Limb (tissue), 2 donors: ENCODE data around the gene PPIL1.
A peak's percentile ranks its signal among the peaks of the same experiment; 100 is the strongest.
"Not testable (repeated sequence)": the region's sequence is repeated elsewhere in the genome, so short reads cannot be mapped to it uniquely, and the experiment has no call there.

Experiments used
- DNase-seq, 2 donors: peaks; one replicate each; pipeline ENCODE4 v3.0.0-alpha.2; 2016; ENCODE audit errors: extremely low spot score in 2 of 2

Gene PPIL1

DNA sequence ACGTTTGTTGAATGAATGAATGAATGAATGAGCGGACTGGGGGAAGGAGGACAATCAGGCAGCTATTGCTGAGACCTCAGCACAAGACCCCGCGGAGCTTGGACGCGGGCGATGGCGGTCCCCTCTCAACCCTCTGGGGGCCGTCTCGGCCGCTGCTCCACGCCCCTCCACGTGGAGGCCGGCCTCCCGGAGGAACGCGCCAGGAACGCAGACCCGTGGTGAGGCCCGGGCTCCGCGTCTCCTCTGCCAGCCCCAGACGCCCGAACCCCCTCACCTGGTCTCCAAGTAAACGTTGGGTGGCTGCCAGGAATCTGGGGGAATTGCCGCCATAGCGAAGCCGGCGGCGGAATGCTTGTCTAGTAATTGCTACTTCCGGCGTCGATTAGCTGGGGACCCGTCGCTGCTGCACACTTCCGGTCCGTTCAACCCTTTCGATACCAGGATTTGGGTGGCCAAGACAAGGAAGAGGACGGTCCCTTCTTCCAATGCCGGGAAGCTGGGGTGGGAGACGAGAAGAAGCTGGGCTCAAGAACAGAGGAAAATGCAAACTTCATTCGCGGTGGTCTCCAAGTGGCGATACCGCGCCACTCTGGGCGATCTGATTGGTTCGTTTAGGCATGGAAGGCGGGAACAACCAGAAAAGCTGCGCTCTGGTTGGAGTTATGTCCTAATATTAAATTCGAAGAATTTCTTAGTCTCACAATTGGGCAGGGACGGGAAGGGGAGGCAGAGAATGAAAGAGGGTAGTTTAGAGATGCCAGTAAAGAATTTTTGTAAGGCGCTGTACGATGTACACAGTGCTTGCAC, at the start of gene PPIL1:
TSS of gene PPIL1 (minus strand) at position 361 of the 807 bp plus-strand sequence. CDS start at position 330, 31 bp downstream.
- DNase-seq = peak; percentile 94

DNA sequence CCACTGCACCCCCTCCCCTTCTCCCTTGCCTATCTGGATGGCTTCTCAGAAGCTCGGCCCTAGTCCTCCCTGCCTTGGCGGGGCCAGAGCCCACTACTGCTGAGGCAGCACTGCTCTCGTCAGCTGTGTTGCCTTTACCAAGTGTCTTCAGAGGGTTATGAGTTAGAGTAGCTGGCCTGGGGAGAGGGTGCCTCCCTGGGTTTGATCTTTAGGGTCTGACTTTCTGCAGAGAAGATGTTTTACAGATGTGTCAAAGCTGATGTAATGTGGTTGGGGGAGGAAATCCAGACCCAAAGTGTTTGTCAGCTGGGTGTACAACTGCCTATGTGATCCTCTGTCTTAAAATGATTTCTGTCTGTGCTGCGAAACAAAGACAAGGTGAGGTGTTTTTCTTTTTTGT, 49.5 kb upstream of the PPIL1 start:
- no peak for DNase-seq

DNA sequence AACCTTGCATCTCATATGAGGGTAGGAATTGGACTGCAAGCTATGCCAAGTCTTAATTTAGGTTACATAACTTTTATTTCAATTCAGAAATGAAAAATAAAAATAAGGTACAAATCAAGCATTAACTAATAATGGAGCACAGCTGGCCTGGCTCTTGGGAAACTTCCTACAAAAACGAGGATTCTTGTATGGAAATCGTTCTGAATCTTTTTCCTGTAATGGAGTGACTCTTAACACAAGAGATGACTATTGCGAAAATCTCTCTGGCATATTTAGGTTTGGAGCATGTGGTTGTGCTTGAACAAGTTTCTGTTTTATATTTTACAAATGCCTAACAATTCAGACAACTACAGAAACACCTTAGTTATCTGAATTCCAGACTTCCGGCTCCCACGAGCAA, 45.9 kb upstream of the PPIL1 start:
- no peak for DNase-seq

DNA sequence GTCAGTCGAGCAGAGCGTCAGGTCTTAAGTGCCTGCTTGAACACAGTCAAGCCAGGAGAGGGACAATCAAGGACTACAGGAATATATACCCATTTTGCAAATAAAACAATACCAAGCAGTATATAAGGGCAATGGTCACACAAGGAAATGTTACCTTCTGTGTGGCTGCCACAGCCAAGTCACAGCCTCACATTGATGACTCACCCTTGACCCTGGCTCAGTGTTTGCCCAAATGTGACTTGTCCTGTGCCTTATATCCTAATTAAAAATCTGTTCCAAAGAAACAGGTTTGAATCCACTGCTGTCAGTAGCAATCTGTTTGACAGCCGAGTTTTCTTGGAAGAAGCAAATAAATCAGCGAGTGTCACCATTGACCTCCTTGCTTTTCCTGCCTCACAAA, 45.4 kb upstream of the PPIL1 start:
- DNase-seq = no peak

DNA sequence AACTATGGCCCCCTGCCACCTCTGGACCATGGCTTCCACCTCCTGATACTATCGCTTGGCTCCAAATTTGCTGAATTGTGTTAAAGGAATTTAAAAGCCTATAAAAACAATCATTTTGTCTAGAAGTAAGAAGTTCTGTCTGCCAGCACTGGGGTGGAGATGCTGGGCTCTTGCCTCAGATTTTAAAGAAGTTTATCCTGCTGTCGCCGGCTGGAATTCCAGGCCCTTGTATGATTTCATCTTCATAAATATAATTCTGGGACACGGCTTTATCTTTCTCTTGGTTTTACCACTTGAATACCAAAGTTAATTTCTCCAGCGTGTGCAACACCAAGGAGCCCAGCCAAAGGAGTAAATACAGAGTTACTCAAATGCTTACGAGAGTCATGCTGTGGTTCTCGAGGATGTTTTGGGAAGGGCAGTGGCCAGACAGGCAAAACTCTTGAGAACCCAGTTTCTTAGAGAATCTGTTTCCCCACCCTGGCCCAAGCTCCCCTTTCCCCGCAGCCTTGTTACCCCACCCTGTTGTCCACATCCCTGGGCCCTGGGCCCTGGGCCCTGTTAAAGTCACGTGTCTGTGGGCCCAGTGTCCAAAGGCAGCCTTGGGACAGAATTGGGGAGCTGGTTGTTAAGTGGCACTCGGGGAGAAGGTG, 43.1 kb upstream of the PPIL1 start:
- DNase-seq = peak in 1 of 2 donors; percentile 50

DNA sequence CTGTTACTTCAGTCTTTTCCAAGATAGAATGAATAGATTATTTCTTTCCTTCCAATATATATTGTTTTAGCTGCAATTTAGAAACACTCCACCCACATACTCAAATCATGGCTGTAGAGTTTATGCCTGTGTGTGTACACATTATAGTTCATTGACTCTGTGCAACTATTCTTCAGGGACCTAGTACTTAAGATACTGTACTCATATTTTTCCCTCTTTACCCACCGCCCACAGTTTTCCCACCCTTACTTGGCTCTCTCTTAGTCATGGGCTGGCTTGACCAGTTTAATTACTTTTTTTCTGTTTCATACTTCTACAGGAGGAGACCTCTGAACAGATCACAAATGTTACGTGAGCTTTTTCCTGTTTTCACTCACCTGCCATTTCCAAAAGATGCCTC, 41.5 kb upstream of the PPIL1 start:
- DNase-seq = no peak

DNA sequence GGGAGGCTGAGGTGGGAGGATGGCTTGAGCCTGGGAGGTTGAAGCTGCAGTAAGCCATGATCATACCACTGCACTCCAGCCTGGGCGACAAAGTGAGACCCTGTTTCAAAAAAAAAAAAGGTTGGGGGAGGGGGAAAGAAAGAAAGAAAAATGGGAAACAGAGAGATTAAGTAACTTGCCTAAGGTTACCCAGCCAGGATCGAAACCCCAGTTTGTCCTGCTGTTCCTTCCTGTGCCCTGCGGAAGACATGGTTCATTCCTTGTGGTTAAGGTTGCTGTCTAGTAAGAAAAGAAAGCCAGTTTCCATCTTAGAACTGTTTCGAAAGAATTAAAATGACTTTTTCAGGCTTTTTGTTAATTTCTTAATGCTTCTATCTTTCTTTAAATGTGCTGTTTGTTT, 41.0 kb upstream of the PPIL1 start:
- no peak for DNase-seq

DNA sequence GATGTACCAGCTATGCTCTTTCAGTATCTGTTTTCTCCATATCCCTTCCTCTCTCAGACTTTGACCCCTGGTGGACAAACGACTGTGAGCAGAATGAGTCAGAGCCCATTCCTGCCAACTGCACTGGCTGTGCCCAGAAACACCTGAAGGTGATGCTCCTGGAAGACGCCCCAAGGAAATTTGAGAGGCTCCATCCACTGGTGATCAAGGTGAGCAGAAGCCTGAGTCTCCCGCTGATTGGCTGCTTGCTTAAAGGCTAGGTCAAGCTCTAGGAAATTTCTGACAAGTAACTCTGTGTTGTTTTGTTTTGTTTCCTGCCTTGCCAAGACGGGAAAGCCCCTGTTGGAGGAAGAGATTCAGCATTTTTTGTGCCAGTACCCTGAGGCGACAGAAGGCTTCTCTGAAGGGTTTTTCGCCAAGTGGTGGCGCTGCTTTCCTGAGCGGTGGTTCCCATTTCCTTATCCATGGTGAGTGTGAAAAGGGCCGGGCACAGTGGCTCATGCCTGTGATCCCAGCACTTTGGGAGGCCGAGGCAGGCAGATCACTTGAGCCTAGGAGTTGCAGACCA, 39.7 kb upstream of the PPIL1 start:
- DNase-seq = no peak

DNA sequence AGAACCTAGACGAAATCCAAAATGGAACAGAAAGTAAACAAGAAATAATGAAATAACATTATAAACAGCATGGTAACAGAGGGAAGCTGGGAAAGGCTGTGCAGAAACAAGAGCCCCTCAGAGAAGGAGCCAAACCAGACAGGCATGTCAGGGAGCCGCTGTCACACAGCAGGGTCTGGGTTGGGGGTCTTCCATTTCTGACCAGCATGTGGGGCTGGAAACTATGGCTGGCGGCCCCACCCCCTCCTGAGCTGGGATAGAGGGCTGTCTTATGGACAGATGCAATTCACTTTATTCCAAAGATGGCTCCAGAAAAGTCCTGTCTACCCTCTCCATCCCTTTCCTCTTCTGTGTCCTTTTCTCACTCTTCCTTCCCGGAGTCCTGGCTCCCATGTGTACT, 38.5 kb upstream of the PPIL1 start:
- no peak for DNase-seq

DNA sequence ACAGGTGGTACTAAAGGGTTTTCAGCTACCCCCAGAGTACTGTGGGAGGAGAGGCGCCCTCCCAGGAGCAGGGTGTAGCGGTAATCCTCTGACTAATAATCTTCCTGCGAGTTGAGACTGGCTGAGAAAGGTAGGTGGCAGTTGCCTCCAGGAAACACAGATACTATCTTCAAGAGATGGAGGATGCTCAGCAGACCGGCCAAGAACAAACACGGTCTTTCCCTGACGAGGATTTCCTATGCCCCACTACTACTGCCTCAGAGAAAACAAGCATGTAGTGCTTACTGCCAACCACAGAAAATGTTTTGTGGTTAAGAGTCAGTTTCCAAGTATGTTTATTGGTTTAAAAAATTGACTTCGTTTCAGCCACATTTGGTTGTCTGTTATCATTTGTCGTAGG, 38.0 kb upstream of the PPIL1 start:
- no peak for DNase-seq

DNA sequence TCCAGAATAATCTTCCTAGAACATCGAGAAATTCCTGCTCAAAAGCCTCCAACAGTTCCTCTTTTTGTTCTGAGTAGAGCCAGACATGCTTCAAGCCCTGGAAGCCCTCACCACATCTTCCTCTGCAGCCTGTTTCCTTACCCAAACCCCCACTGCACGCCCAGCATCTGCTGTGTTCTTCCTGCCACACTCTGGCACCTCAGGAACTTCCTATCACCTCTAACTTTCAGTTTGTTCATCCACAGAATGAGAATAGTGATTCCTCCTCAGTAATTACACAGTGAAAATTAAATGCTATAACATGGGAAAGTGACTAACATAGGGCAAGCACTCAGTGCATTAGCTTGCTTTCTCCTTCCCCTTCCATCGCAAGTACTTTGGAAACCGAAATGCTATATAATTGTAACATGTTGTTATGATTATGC, 37.4 kb upstream of the PPIL1 start:
- no peak for DNase-seq

DNA sequence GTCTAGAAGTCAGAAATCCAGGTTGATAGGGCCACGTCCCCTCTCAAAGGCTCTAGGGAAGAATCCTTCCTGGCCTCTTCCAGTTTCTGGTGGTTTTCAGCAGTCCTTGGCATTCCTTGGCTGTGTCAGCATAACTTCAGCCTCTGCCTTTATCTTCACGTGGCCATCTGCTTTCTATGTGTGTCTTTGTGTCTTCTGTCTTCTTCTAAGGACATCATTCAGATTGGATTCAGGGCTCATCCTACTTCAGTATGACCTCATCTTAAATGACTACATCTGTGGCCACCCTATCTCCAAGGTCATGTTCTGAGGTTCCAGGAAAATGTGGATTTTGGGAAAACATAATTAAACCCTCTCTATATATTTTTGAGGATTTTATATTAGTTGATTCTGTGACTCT, 34.1 kb upstream of the PPIL1 start:
- DNase-seq = no peak

DNA sequence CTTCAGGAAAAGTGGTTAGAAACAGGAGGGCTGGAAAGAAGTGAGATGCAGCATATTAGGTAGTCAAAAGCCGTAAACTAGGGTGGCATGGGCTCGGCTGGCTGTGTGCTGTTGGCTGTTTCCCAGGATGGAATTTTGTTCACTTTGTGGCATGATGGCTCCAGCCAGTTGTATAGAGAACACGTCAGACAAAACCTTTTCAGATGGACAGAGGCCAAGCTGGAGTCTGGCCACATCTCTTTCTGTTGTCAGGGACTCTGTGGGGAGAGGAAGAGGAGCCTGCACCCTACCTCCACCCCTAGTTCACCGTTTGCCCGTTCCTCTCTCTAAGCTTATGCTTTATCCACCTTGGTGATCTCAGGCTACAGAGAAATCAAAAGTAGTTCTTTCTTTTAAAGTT, 33.2 kb upstream of the PPIL1 start:
- DNase-seq = peak in 1 of 2 donors; percentile 60

DNA sequence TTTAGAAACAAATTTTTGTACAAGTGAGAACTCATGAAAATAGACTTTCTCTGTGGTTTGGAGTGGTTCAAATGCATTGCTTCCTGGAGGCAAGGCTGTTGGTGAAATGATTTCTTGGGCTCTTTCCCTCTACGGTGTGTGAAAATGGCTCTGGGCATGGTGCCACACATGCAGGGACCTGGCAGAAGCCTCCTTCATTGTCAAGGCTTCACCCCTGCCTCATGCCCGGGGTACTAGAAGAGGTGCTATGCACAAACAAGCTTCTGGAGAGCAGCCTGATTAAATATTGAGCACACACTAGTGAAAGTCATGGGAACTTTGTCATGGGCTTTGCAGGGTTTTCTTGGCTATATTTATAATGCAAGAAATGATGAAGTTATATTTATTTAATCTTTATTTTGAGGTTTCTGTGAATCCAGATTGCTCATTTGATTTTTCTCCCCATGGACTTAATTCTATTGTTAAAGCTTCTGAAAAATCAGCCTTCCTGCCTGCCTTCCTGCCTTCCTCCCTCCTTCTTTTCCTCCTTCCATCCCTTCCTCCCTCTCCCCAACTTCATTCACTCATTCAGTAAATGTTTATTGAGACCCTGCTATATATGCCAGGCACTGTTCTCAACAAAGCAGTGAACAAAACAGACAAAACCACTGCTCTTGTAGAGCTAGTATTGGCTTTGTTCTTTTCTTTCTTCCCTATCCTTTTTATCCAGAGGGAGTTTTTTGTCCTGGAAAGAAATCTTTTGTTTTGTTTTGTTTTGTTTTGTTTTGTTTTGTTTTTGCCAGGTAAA, 32.1 kb upstream of the PPIL1 start:
- no peak for DNase-seq

DNA sequence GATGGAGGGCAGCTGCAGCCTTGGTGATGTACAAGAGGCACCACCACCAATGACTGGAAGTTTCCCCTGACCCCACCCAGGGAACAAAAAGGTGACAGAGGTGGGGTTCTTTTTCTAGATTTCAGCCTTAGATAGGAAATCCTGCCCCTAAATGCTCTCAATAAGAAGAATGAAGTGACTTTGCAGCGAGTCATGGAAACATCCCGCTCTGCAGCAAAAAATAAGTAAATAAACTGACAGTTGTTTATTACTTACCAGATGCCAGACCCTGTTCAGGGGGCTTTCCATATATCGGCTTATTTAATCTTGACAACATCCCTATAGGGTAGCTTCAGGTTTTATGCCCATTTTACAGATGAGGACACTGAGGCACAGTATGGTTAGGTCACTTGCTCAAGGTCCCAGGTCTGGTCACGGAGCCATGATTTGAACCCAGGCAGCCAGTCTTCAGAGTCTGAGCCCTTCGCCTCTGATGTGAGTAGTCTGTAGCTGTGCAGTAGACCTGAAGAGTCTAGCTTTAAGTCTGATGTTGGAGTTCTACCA, 30.3 kb upstream of the PPIL1 start:
- DNase-seq = no peak

DNA sequence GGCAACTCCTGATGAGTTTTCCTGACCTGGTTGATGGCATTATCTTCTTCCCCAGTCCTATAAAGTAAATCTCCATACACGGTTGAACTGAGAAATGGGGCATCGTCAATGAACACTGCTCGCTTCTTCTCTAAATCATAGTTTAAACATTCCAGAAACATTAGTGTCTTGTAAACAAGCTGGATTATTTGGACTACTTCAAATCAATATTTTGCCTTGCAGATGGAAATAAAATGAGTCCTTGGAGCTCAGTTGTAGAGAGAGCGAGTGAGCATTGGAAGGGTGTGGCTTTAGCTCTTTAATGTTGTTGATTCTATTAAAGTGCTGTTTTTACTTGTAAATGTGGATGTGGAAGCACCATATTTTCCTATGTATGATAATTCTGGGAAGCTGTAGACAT, 29.5 kb upstream of the PPIL1 start:
- DNase-seq = no peak

DNA sequence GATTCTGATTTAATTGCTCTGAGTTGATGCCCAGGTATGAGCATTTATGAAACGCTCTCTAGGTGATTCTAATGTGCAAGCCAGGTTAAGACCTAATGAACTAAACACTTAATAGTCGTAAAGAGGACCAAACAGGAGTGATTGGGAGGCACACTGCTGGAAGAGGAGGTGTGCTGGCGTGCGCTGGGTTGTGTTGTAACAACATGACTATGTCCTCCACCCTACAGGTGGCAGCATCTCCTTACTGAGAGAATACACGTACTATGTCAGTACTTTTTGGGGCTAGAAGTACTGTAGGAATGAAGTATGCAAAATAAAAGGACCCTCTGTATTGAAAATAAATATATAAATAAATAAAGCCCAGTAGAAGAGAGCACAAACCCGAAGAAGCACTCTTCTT, 23.0 kb upstream of the PPIL1 start:
- DNase-seq = no peak

DNA sequence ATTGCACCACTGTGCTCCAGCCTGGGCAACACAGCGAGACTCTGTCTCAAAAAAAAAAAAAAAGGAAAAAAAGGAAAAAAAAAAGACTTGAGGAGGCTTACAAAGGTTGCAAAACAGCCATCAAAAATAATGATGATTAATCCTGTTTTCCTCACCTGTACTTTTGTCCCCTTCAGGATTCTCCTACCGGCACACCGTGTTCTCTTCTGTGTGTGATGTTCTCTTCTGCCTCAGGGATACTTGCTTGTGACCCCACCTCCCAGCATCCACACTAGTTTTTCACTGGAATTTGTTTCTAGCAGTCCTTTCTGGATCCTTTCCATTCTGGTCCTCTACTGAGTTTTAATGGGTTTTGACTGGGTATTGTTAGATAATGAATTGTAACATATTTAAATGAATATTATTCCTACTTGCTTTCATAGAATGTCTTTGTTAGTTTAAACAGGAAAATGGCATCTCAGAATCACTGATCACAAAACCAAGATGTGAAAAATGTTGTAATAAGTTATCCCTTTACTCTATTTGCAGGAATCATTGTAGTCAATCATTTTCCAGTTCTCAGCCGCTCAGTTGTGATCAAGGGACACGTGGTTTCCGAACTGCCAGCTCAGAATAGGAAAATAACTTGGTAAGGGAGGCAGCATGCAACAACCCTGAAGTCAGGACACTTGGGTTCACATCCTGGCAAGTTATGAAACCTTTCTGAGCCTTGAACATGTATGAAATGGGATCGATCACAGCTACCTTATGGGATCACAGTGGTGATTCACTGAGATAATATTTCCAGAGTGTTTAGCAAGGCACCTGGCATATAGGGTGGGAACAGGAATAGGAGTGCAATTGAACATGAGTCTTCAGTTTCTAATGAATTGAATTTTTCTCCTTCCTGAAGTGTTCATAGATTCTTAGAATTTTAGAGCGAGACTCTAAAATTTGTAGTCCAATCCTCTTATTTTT, 19.7 kb upstream of the PPIL1 start:
- no peak for DNase-seq

DNA sequence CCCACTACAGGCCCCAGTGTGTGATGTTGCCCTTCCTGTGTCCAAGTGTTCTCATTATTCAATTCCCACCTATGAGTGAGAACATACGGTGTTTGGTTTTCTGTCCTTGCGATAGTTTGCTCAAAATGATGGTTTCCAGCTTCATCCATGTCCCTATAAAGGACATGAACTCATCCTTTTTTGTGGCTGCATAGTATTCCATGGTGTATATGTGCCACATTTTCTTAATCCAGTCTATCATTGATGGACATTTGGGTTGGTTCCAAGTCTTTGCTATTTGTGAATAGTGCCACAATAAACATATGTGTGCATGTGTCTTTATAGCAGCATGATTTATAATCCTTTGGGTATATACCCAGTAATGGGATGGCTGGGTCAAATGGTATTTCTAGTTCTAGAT, 16.6 kb upstream of the PPIL1 start:
- not testable (repeated sequence) for DNase-seq

DNA sequence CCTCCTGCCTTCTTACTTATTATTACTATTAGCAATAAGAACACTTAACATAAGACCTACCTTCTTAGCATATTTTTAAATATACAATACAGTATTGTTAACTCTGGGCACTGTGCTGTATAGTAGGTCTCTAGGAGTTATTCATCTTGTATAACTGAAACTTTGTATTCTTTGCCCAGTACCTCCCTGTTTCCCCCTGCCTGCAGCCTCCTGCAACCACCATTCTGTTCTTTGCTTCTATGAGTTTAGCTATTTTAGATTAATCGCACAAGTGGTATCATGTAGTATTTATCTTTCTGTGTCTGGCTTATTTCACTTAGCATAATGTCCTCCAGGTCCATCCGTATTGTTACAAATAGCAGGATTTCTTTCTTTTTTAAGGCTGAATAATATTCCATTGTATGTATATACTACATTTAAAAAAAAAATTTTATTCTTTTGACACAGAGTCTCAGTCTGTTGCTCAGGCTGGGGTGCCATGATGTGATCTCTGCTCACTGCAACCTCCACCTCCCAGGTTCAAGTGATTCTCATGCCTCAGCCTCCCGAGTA, 15.6 kb upstream of the PPIL1 start:
- DNase-seq = no peak
